ENCODE data around the gene DTWD1. TPM values are rescaled to one million over a fixed set of nuclear protein-coding genes. Genes with fewer than 3 reads are reported as not detected.

Gene DTWD1
- polyA plus RNA-seq, 1 of the 3 experiments (the other 2 are of a cell fraction) = 13.9 TPM

Other genes starting within 250 kb of the DTWD1 start
- gene FGF7, start 197.8 kb upstream of the DTWD1 start, polyA plus RNA-seq (2012; rRNA removed) = 0.23 and 0.25 TPM in 2 replicates
- 4.4 and 5.8 TPM in 2 replicates for gene FAM227B, start 230 bp upstream of the DTWD1 start, polyA plus RNA-seq (2012; rRNA removed)

Data from SK-N-SH (cell line).